ENCODE data around the gene ASXL3. TPM values are rescaled to one million over a fixed set of nuclear protein-coding genes. Genes with fewer than 3 reads are reported as not detected.

ASXL3 gene
- total RNA-seq, 2 donors from 2014 or later: not detected

GRCh38 chr18:33694593-33694992 is 116.6 kb downstream of the ASXL3 start:
- no peak for DNase-seq

DNA sequence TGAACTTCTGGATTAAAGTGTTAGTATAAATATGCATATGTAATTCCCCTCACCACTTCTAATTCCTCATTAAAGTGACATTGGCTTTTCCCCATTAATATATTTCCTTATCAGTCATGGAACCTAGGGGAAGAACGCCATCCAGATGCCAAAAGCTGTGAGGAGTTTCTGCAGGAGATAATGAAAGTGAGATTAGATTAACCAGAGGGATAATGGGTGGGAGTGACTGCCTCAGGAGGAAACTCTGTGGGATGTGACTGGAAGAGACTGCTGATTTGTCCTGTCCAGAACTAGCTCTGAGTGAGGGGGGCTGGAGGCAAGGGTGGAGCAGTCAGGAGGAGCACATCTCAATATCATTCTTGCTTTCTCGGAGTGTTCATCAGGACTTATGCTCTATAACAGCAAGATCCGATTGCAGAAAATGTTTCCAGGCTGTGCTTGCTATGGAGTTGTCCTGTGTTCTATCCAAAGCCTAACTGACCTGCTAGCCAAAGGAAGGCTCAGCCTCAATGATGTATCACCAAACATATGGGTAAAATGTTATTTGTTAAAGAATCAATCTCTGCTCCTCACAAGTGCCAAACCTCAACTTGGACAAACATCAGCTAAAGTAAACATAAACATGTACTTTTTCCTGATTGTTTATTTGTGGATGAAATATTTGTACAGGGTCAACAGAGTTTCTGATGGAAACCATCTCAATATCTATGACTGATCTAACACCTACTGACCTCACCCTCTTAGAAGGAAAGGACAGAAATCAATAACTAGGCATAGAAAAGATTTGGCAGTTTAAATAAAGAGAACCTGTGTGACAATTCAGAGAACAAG is 118.5 kb downstream of the ASXL3 start:
- H3K4me1 Mint-ChIP-seq: no peaks in the 10 kb centered on the region
- H3K9me3 ChIP-seq (ENCODE audit: control insufficient read depth, low read length, poor library complexity, severe bottlenecking): no peaks in the 10 kb centered on the region
- no peaks in the 10 kb centered on the region for H3K27me3 Mint-ChIP-seq
- no peak overlapping the region for H3K4me3 Mint-ChIP-seq
- no peaks in the 10 kb centered on the region for H3K36me3 Mint-ChIP-seq (ENCODE audit: low read depth)
- H3K27ac Mint-ChIP-seq: no peak overlapping the region
- no peak for ATAC-seq
- DNase-seq: no peak

More at GRCh38 chr18:33694593-33694992, 116.6 kb downstream of the ASXL3 start:
- no peaks in the 10 kb centered on the region for H3K27me3 Mint-ChIP-seq
- no peak overlapping the region for H3K27ac Mint-ChIP-seq
- H3K36me3 Mint-ChIP-seq (ENCODE audit: low read depth): no peaks in the 10 kb centered on the region
- ATAC-seq: no peak
- no peak overlapping the region for H3K4me3 Mint-ChIP-seq
- H3K9me3 ChIP-seq (ENCODE audit: control insufficient read depth, low read length, poor library complexity, severe bottlenecking): no peaks in the 10 kb centered on the region
- H3K4me1 Mint-ChIP-seq: no peaks in the 10 kb centered on the region

DNA sequence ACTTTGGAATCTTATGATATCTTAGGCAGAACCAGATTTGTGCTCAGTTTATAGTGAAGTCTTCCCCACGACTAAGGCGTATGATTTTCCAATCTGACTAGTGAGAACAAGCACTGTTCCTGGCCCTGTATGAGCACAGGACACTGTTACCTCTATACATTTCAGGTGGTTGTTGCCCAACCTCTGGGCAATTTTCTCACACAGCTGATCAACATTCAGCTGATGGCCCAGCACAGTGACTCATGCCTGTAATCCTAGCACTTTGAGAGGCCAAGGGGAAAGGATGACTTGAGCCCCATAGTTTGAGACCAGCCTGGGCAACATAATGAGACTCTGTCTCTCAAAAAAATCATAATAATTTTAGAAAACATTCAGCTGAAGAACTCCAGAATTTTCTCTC is 119.5 kb downstream of the ASXL3 start:
- DNase-seq (no peak), ATAC-seq (no peak)
- H3K36me3 Mint-ChIP-seq (ENCODE audit: low read depth): no peaks in the 10 kb centered on the region
- no peaks in the 10 kb centered on the region for H3K9me3 ChIP-seq (ENCODE audit: control insufficient read depth, low read length, poor library complexity, severe bottlenecking)
- H3K27me3 Mint-ChIP-seq: no peaks in the 10 kb centered on the region
- no peak overlapping the region for H3K27ac Mint-ChIP-seq
- no peaks in the 10 kb centered on the region for H3K4me1 Mint-ChIP-seq
- H3K4me3 Mint-ChIP-seq: no peak overlapping the region

GRCh38 chr18:33699372-33699771 is 121.4 kb downstream of the ASXL3 start:
- no peaks in the 10 kb centered on the region for H3K9me3 ChIP-seq (ENCODE audit: control insufficient read depth, low read length, poor library complexity, severe bottlenecking)
- no peak overlapping the region for H3K27ac Mint-ChIP-seq
- H3K4me1 Mint-ChIP-seq: no peaks in the 10 kb centered on the region
- H3K4me3 Mint-ChIP-seq: no peak overlapping the region
- ATAC-seq (no peak), DNase-seq (no peak)
- H3K27me3 Mint-ChIP-seq: no peaks in the 10 kb centered on the region
- H3K36me3 Mint-ChIP-seq (ENCODE audit: low read depth): no peaks in the 10 kb centered on the region

DNA sequence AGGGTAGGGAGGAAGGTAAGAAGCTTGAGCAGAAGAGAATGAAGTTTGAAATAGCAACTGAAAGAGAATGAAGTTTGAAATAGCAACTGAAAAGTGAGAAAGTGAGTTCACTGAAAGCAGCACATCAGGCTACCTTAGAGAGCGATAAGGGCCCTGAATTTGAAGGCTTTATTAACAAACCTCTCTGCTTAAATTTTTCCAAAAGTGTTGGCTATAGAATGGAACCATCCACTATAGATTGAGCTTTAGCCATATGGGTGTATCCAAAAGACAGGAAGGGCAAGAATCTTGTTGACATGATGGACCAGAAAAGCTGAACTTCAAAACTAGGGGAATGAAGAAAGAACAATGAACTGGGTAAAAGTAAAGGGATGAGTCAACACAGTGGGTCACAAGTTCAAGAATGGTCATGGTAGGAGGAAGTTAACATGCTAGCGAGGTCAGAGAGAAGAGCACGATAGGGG is 122.5 kb downstream of the ASXL3 start:
- Mint-ChIP-seq H3K27ac (no peak overlapping the region), H3K4me1 (no peaks in the 10 kb centered on the region), H3K36me3 (ENCODE audit: low read depth) (no peaks in the 10 kb centered on the region), H3K27me3 (no peaks in the 10 kb centered on the region), H3K4me3 (no peak overlapping the region)
- no peaks in the 10 kb centered on the region for H3K9me3 ChIP-seq (ENCODE audit: control insufficient read depth, low read length, poor library complexity, severe bottlenecking)
- ATAC-seq (no peak), DNase-seq (no peak)

DNA sequence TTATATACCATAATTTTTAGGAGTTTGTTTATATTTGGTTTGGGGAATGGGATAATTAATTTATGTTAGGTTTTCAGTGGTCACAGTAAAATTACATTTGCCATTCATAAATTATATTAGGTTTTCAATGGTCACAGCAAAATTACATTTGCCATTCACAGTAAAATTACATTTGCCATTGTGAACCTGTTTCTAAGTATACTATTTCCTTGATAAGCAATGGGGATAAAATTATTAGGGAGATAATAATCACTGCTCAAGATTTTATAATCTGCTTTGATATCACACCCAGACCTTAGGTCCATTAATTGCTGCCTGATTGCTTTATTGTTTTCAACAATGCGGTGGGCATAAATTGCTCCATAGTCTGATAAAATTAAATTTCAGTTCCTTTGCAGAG is 124.6 kb downstream of the ASXL3 start:
- ATAC-seq (no peak), DNase-seq (no peak)
- no peaks in the 10 kb centered on the region for H3K9me3 ChIP-seq (ENCODE audit: control insufficient read depth, low read length, poor library complexity, severe bottlenecking)
- H3K27ac Mint-ChIP-seq: no peak overlapping the region
- H3K36me3 Mint-ChIP-seq (ENCODE audit: low read depth): no peaks in the 10 kb centered on the region
- H3K4me1 Mint-ChIP-seq: no peaks in the 10 kb centered on the region
- H3K27me3 Mint-ChIP-seq: no peaks in the 10 kb centered on the region
- H3K4me3 Mint-ChIP-seq: no peak overlapping the region

DNA sequence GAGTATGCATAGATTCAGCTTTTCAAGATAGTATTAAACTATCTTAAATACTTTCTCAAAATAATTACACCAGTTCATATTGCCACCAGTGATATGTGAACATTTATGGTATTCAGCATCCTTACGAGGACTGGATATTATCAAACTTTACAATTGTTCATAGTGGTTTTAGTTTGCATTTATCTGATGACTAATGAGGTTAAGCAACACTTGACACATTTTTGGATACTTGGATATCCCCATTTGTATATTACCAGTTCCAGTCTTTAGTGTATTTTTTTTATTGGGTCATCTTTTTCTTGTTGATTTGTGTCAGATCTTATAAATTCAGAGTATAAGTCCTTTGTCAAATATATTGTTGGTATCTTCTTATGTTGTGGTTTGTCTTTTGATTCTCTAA is 128.4 kb downstream of the ASXL3 start:
- no peak overlapping the region for H3K4me3 Mint-ChIP-seq
- no peaks in the 10 kb centered on the region for H3K4me1 Mint-ChIP-seq
- H3K27me3 Mint-ChIP-seq: no peaks in the 10 kb centered on the region
- no peak overlapping the region for H3K27ac Mint-ChIP-seq
- no peaks in the 10 kb centered on the region for H3K36me3 Mint-ChIP-seq (ENCODE audit: low read depth)
- no peak for DNase-seq
- ATAC-seq: no peak
- no peaks in the 10 kb centered on the region for H3K9me3 ChIP-seq (ENCODE audit: control insufficient read depth, low read length, poor library complexity, severe bottlenecking)

DNA sequence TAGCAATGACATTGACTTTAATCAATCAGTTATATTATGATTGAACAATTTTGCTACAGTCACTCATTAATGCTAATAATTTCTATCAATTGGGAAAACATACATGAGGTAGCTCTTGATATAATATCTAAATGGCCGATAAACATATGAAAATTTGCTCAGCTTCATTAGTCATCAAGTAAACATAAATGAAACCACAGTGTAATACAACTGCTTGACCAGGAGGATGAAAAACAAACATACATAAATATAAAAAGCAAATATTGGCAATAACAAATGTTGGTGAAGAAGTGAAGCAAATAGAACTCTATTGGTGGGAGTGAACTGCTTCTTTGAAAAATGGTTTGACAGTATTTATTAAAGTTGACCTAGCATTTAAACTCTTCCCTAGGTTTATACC is 130.9 kb downstream of the ASXL3 start:
- H3K4me3 Mint-ChIP-seq: no peak overlapping the region
- no peaks in the 10 kb centered on the region for H3K9me3 ChIP-seq (ENCODE audit: control insufficient read depth, low read length, poor library complexity, severe bottlenecking)
- no peaks in the 10 kb centered on the region for H3K36me3 Mint-ChIP-seq (ENCODE audit: low read depth)
- H3K27ac Mint-ChIP-seq: no peak overlapping the region
- no peaks in the 10 kb centered on the region for H3K27me3 Mint-ChIP-seq
- DNase-seq (no peak), ATAC-seq (no peak)
- no peaks in the 10 kb centered on the region for H3K4me1 Mint-ChIP-seq

DNA sequence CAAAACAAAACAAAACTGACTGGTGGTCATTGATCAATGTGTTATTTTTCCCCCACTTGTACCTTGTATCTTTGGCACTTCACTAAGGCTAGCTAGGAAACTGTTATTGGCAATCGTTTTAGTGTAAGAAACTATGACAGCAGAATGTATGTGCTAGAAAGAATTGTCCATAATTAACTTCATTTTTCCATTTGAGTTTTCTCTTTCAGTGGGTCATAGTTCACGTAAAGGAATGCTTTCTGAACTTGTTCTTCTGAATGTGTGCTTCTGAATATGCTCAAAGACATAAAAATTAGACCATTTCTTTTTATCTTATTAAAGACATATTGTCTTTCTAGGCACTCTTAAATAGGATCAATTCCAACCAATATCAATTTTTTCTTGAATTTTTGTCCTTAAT is 132.2 kb downstream of the ASXL3 start:
- ATAC-seq (no peak), DNase-seq (no peak)
- H3K27ac Mint-ChIP-seq: no peak overlapping the region
- no peaks in the 10 kb centered on the region for H3K4me1 Mint-ChIP-seq
- H3K27me3 Mint-ChIP-seq: no peaks in the 10 kb centered on the region
- no peaks in the 10 kb centered on the region for H3K9me3 ChIP-seq (ENCODE audit: control insufficient read depth, low read length, poor library complexity, severe bottlenecking)
- no peak overlapping the region for H3K4me3 Mint-ChIP-seq
- H3K36me3 Mint-ChIP-seq (ENCODE audit: low read depth): no peaks in the 10 kb centered on the region

- H3K9me3 ChIP-seq (ENCODE audit: control insufficient read depth, low read length, poor library complexity, severe bottlenecking): no peaks in the 10 kb centered on the region
- no peak overlapping the region for H3K4me3 Mint-ChIP-seq
- DNase-seq (no peak), ATAC-seq (no peak)
- no peaks in the 10 kb centered on the region for H3K4me1 Mint-ChIP-seq
- no peaks in the 10 kb centered on the region for H3K36me3 Mint-ChIP-seq (ENCODE audit: low read depth)
- no peak overlapping the region for H3K27ac Mint-ChIP-seq
- no peaks in the 10 kb centered on the region for H3K27me3 Mint-ChIP-seq
Measured at GRCh38 chr18:33711514-33711913, 133.5 kb downstream of the ASXL3 start.

GRCh38 chr18:33712719-33713118 is 134.7 kb downstream of the ASXL3 start:
- Mint-ChIP-seq H3K4me1 (no peaks in the 10 kb centered on the region), H3K27me3 (no peaks in the 10 kb centered on the region), H3K4me3 (no peak overlapping the region), H3K36me3 (ENCODE audit: low read depth) (no peaks in the 10 kb centered on the region), H3K27ac (no peak overlapping the region)
- no peak for DNase-seq
- ATAC-seq: no peak
- no peaks in the 10 kb centered on the region for H3K9me3 ChIP-seq (ENCODE audit: control insufficient read depth, low read length, poor library complexity, severe bottlenecking)

- no peaks in the 10 kb centered on the region for H3K9me3 ChIP-seq (ENCODE audit: control insufficient read depth, low read length, poor library complexity, severe bottlenecking)
- Mint-ChIP-seq H3K4me3 (no peak overlapping the region), H3K27ac (no peak overlapping the region), H3K36me3 (ENCODE audit: low read depth) (no peaks in the 10 kb centered on the region), H3K4me1 (no peaks in the 10 kb centered on the region), H3K27me3 (no peaks in the 10 kb centered on the region)
- no peak for DNase-seq
- no peak for ATAC-seq
Measured at GRCh38 chr18:33716061-33716683, 138.2 kb downstream of the ASXL3 start.

DNA sequence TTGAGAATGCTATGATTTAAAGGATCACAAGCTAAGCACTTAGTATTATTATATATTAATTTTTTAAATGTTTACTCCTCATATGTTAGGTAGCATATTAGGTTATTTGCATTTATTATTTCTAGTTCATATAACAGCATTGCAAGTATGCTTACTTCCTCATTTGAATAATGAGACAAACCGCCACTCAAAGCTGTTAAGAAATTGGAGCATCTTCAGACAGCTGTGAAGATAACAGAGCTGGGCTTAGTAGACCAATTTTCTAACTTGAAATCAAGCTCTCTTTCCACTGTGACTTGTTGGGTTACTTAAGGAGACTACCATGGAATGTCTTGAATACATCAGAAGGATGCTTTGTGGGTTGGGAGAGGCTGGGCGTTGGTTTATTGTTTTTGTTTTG is 139.3 kb downstream of the ASXL3 start:
- Mint-ChIP-seq H3K27ac (no peak overlapping the region), H3K27me3 (no peaks in the 10 kb centered on the region), H3K36me3 (ENCODE audit: low read depth) (no peaks in the 10 kb centered on the region), H3K4me1 (no peaks in the 10 kb centered on the region), H3K4me3 (no peak overlapping the region)
- DNase-seq (no peak), ATAC-seq (no peak)
- H3K9me3 ChIP-seq (ENCODE audit: control insufficient read depth, low read length, poor library complexity, severe bottlenecking): no peaks in the 10 kb centered on the region

DNA sequence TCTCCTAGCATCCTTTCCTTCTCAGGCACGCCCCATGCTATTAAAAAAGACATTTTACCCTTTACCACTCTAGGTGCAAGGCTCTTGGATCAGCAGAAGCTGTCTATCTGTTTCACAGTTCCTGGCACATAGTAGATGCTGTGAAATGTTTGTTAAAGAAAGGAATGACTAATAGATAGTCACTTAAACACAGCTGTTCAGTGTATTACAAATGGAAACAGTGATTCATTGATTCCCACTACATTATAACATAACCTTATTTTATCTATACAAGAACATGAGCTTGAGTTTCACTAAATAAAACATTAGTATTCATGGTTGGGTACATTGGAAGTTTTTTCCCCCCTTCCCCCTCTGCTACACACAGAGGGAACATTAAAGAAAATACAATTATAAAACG is 142.1 kb downstream of the ASXL3 start:
- no peak overlapping the region for H3K27ac Mint-ChIP-seq
- DNase-seq (no peak), ATAC-seq (no peak)
- H3K36me3 Mint-ChIP-seq (ENCODE audit: low read depth): no peaks in the 10 kb centered on the region
- H3K9me3 ChIP-seq (ENCODE audit: control insufficient read depth, low read length, poor library complexity, severe bottlenecking): no peaks in the 10 kb centered on the region
- no peak overlapping the region for H3K4me3 Mint-ChIP-seq
- no peaks in the 10 kb centered on the region for H3K27me3 Mint-ChIP-seq
- H3K4me1 Mint-ChIP-seq: no peaks in the 10 kb centered on the region
